ENCODE results near the gene RASGEF1C.

The RASGEF1C gene

GRCh38 chr5:180238631-180239030 is 29.6 kb upstream of the RASGEF1C start:
- peaks cover 13% of the 10 kb centered on the region for H3K36me3 ChIP-seq (ENCODE audit: low read length)
- H3K27me3 ChIP-seq (ENCODE audit: low read length): no peaks in the 10 kb centered on the region
- H3F3A ChIP-seq (ENCODE audit: insufficient read depth): no peaks in the 10 kb centered on the region
- no peak for TF ChIP-seq EZH2phosphoT487 (conservative IDR thresholded peaks at IDR 0.05; ENCODE audit: low read length)
- TF ChIP-seq, protein P1, sequence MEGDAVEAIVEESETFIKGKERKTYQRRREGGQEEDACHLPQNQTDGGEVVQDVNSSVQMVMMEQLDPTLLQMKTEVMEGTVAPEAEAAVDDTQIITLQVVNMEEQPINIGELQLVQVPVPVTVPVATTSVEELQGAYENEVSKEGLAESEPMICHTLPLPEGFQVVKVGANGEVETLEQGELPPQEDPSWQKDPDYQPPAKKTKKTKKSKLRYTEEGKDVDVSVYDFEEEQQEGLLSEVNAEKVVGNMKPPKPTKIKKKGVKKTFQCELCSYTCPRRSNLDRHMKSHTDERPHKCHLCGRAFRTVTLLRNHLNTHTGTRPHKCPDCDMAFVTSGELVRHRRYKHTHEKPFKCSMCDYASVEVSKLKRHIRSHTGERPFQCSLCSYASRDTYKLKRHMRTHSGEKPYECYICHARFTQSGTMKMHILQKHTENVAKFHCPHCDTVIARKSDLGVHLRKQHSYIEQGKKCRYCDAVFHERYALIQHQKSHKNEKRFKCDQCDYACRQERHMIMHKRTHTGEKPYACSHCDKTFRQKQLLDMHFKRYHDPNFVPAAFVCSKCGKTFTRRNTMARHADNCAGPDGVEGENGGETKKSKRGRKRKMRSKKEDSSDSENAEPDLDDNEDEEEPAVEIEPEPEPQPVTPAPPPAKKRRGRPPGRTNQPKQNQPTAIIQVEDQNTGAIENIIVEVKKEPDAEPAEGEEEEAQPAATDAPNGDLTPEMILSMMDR (IDR thresholded peaks at IDR 0.05; ENCODE audit: insufficient read depth, low read length, poor library complexity, severe bottlenecking): no peak
- no peaks in the 10 kb centered on the region for H4K20me1 ChIP-seq (ENCODE audit: low read depth, low read length)
- no peaks in the 10 kb centered on the region for H3K9me2 ChIP-seq (replicated peaks; ENCODE audit: insufficient read depth, low read length)
- H3K79me2 ChIP-seq (ENCODE audit: insufficient read depth, low read length): no peaks in the 10 kb centered on the region
- no peak overlapping the region for H2AFZ ChIP-seq (ENCODE audit: low read depth, low read length, severe bottlenecking)
- no peaks in the 10 kb centered on the region for H3K9me3 ChIP-seq (ENCODE audit: insufficient read depth, low read length)
- no peak overlapping the region for H3K4me2 ChIP-seq (ENCODE audit: low read depth, low read length, poor library complexity, severe bottlenecking)
- H3K9ac ChIP-seq (ENCODE audit: low read length): no peak overlapping the region
- no peak overlapping the region for H3K4me3 ChIP-seq (ENCODE audit: insufficient read depth, low read length, poor library complexity, severe bottlenecking)
- H3K27ac ChIP-seq (ENCODE audit: low read depth, low read length): no peak overlapping the region

DNA sequence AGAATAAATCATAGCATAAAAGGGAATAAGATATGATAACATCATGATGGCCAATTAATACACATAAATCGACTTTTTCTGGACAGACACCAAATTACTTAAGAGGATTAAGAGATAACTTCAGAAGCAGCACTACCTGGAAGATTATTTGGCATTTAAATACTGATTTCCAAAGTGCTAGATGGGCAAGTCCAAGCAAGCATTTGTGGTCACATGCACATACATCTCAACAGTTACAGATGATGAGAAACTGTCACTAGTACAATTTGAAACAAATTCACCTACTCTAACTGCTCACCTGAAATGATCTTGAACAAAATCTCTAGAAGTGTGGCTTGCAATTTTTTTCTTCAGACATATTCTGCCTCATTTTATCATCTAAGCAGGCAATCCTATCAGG is 26.8 kb upstream of the RASGEF1C start:
- no peak overlapping the region for H3K9ac ChIP-seq (ENCODE audit: low read length)
- no peaks in the 10 kb centered on the region for H4K20me1 ChIP-seq (ENCODE audit: low read depth, low read length)
- H2AFZ ChIP-seq (ENCODE audit: low read depth, low read length, severe bottlenecking): no peak overlapping the region
- no peaks in the 10 kb centered on the region for H3K9me2 ChIP-seq (replicated peaks; ENCODE audit: insufficient read depth, low read length)
- TF ChIP-seq, protein P1 (IDR thresholded peaks at IDR 0.05; ENCODE audit: insufficient read depth, low read length, poor library complexity, severe bottlenecking): no peak
- no peak for TF ChIP-seq EZH2phosphoT487 (conservative IDR thresholded peaks at IDR 0.05; ENCODE audit: low read length)
- H3F3A ChIP-seq (ENCODE audit: insufficient read depth): no peaks in the 10 kb centered on the region
- no peak overlapping the region for H3K4me2 ChIP-seq (ENCODE audit: low read depth, low read length, poor library complexity, severe bottlenecking)
- H3K4me3 ChIP-seq (ENCODE audit: insufficient read depth, low read length, poor library complexity, severe bottlenecking): no peak overlapping the region
- H3K9me3 ChIP-seq (ENCODE audit: insufficient read depth, low read length): no peaks in the 10 kb centered on the region
- peaks cover 13% of the 10 kb centered on the region for H3K36me3 ChIP-seq (ENCODE audit: low read length)
- no peak overlapping the region for H3K27ac ChIP-seq (ENCODE audit: low read depth, low read length)
- no peaks in the 10 kb centered on the region for H3K27me3 ChIP-seq (ENCODE audit: low read length)
- H3K79me2 ChIP-seq (ENCODE audit: insufficient read depth, low read length): no peaks in the 10 kb centered on the region

GRCh38 chr5:180235077-180235476 is 26.1 kb upstream of the RASGEF1C start:
- Histone ChIP-seq H3F3A (ENCODE audit: insufficient read depth) (no peaks in the 10 kb centered on the region), H3K4me3 (ENCODE audit: insufficient read depth, low read length, poor library complexity, severe bottlenecking) (no peak overlapping the region), H3K27ac (ENCODE audit: low read depth, low read length) (no peak overlapping the region), H3K9me2 (replicated peaks; ENCODE audit: insufficient read depth, low read length) (no peaks in the 10 kb centered on the region), H3K27me3 (ENCODE audit: low read length) (no peaks in the 10 kb centered on the region), H4K20me1 (ENCODE audit: low read depth, low read length) (no peaks in the 10 kb centered on the region), H3K9ac (ENCODE audit: low read length) (no peak overlapping the region), H3K36me3 (ENCODE audit: low read length) (peaks cover 12% of the 10 kb centered on the region), H3K9me3 (ENCODE audit: insufficient read depth, low read length) (no peaks in the 10 kb centered on the region), H3K79me2 (ENCODE audit: insufficient read depth, low read length) (no peaks in the 10 kb centered on the region), H3K4me2 (ENCODE audit: low read depth, low read length, poor library complexity, severe bottlenecking) (no peak overlapping the region), H2AFZ (ENCODE audit: low read depth, low read length, severe bottlenecking) (no peak overlapping the region)
- TF ChIP-seq, protein P1 (IDR thresholded peaks at IDR 0.05; ENCODE audit: insufficient read depth, low read length, poor library complexity, severe bottlenecking): no peak
